Keratinocyte (primary cell): ENCODE measurements around the gene BAZ1B.

ENCODE experiments used
- EZH2 ChIP-seq: IDR thresholded peaks from one replicate; pipeline ENCODE4 v1.6.1; 2012; ENCODE audit warnings: inconsistent platforms, mild to moderate bottlenecking, low read length, moderate library complexity
- TF ChIP-seq, protein P1 (sequence below), 3 experiments: IDR thresholded peaks in 1 of 3; conservative IDR thresholded peaks in 1 of 3; optimal IDR thresholded peaks in 1 of 3; 2 replicates in 2 of 3; 3 replicates in 1 of 3; pipeline versions ENCODE3 to v1.5.1; 2011; ENCODE audit warnings: low read length in 3 of 3, mild to moderate bottlenecking in 3 of 3, moderate library complexity in 2 of 3, control low read depth in 1 of 3, inconsistent platforms in 1 of 3; ENCODE audit not compliant: insufficient read depth in 2 of 3; ENCODE audit errors: extremely low read depth in 1 of 3

DNA sequence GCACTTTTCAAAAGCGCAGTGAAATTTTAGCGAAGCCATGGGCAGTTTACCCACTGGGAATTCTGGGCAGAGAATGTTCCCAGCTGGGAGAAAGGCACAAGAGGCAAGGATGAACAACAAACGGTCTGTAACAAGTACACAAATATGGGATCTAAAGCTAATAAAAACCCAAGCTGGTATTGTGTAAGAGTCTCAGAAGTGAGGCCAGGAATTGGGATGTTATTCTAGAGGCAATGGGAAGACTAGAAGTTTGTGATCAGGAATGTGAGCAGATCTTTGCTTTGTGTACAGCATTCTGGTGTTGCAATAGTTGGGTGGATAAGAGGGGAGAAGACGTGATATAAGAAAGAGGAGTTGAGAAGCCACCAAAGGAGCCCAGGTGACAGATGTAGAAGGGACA lies 73.5 kb downstream of the BAZ1B start:
- TF ChIP-seq EZH2 = no peak
- TF ChIP-seq, protein P1, sequence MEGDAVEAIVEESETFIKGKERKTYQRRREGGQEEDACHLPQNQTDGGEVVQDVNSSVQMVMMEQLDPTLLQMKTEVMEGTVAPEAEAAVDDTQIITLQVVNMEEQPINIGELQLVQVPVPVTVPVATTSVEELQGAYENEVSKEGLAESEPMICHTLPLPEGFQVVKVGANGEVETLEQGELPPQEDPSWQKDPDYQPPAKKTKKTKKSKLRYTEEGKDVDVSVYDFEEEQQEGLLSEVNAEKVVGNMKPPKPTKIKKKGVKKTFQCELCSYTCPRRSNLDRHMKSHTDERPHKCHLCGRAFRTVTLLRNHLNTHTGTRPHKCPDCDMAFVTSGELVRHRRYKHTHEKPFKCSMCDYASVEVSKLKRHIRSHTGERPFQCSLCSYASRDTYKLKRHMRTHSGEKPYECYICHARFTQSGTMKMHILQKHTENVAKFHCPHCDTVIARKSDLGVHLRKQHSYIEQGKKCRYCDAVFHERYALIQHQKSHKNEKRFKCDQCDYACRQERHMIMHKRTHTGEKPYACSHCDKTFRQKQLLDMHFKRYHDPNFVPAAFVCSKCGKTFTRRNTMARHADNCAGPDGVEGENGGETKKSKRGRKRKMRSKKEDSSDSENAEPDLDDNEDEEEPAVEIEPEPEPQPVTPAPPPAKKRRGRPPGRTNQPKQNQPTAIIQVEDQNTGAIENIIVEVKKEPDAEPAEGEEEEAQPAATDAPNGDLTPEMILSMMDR (optimal IDR thresholded peaks at IDR 0.05 in 1 of 3, IDR thresholded peaks at IDR 0.05 in 1 of 3, conservative IDR thresholded peaks at IDR 0.05 in 1 of 3; ENCODE audit: extremely low read depth in 1 of 3, insufficient read depth in 2 of 3, low read length in 3 of 3) = no peak
